ENCODE results near the gene ATP10B. TPM values are rescaled to one million over a fixed set of nuclear protein-coding genes. Genes with fewer than 3 reads are reported as not detected.

ATP10B gene
- total RNA-seq, 1 experiment from 2014 or later = 0.24 TPM

DNA sequence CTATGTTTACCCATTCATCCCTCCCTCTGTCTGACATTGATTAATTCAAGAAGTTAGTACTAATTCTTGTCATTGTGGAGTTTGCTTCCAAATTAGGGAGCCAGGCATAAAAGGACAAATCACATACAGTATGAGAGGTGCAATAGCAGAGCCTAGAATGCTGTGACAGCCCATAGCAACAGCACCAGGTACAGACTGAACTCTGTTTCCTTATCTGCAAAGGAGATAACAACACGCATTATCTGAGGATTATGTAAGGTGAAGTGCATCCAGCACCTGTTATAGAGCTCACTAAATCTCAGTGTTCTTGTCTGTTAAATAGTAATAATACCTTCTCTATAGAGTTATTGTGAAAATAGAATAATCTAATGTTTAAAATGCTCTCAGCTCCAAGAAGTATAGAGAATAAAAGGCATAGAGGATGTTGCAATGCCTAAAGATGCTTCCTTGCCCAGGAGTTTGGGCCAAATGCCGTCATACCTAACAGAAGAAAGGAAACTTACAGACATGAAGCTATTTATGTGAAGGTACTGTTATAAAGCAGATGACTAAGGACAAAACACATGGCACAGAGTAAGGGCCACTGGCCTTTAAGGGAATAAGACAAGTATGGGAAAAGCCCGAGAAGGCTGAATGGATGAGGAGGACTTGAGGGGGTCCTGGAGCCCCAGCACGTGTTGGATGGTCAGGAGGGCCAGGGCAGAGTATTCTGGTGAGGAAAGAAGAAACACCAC, 214.5 kb downstream of the ATP10B start:
- DNase-seq (ENCODE audit: low read depth) = no peak

- DNase-seq (ENCODE audit: low read depth) = no peak
Measured at GRCh38 chr5:160635663-160636062, 216.3 kb downstream of the ATP10B start.

GRCh38 chr5:160635046-160635445, 217.0 kb downstream of the ATP10B start:
- no peak for DNase-seq (ENCODE audit: low read depth)

DNA sequence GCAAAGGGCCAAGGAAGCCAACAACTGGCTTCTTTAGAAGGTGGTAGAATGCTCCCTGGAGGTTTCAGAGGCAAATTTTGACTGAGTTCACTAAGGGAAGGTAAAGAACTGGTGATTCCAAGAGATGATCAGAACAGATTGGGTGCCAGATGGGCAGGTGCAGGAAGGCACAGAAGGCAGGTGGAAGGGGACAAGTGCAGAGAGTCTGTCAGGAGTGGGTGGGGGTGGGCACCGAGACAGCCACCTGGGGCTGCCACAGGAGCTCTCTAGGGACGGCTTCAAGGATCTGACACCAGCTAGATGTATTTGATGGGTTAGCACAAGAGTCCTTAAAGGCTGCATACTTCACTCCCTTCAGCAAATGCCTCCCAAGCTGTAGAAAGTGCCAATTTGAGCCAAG, 223.0 kb downstream of the ATP10B start:
- DNase-seq (ENCODE audit: low read depth) = no peak

DNA sequence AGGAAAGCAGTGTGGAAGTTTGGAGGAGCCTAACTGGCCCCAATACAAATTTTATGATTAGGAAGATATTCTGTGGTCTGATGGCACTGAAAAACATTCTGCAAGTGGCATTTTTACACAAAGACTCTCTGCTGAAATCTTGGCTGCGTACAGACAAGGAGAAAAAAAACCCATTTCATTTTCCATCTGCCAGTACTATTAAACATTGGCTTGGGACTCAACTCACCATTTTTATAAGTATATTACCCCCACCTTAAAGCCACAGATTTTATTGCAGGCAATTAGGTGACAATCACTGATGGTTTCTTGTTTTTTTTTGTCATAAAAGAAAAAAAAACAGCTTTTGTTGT, 223.4 kb downstream of the ATP10B start:
- no peak for DNase-seq (ENCODE audit: low read depth)

DNA sequence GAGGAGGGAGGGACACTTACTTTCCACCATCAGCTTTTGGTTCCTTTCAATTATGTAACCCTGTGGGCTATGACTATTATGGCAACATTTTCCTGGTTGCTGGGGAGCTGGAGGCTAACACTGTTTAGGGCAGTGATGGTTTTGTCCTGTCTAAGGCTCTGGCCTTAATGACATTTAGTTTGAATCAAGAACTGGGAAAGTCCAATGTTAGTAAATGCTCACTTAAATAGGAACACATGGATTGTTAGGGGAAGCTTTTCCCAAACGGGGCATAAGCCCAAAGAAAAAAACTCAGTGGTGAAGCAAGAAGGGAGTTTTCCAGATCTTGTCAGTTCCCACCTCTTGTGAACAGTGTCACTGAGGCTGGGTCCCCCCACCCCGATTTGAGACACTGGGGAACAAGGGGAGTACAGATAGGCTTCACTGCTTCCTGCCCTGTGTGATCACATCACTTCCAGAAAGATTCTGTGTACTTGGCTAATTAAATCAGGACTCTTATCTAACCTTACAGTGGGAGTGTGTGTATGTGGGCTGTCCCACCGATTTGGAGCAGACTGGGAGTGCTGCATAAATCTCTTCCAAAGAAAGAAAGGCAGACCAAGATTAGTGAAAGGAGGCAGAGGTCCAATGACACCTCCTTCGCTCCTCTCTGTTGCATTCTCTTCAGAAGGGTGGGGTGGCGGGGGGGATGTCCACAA, 223.9 kb downstream of the ATP10B start:
- DNase-seq (ENCODE audit: low read depth) = no peak

DNA sequence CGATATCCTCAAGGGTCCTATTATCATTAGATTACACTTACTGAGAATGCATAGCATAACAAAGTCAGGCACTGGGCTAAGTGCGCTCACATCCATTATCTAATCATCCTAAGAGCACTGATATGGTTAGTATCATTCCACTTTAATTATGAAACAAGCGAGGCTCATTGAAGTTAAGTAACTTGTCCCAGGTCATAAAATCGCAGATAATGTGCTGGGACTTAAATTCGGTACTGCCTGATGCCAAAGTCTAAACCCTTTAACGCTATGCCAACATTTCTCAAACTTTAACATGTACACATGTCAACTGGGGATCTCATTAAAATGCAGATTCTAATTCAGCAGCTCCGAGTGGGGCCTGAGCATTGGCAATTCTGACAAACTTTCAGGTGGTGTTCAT, 225.7 kb downstream of the ATP10B start:
- no peak for DNase-seq (ENCODE audit: low read depth)

- no peak for DNase-seq (ENCODE audit: low read depth)
Measured at GRCh38 chr5:160621526-160621925, 230.5 kb downstream of the ATP10B start.

- no peak for DNase-seq (ENCODE audit: low read depth)
Measured at GRCh38 chr5:160620401-160620800, 231.6 kb downstream of the ATP10B start.

DNA sequence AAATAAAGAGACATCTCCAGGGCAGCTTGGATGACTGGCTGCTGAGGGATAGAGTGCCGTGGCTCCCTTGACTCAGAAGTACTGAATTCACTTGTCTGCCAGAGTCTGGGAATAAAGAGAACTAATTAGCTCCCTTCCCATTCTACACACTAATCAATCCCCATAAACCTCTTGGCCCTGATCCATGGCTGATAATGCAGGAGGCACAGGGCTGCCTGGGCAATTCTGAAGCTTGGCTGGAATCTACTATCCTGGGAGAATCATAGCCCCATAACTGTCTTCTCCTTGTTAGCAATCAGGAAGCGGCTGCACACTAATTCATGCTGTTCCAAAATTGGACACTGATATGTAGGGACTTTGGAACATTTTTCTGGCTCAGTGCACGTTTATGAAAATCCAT, 232.6 kb downstream of the ATP10B start:
- no peak for DNase-seq (ENCODE audit: low read depth)

GRCh38 chr5:160618286-160618685, 233.7 kb downstream of the ATP10B start:
- no peak for DNase-seq (ENCODE audit: low read depth)

DNA sequence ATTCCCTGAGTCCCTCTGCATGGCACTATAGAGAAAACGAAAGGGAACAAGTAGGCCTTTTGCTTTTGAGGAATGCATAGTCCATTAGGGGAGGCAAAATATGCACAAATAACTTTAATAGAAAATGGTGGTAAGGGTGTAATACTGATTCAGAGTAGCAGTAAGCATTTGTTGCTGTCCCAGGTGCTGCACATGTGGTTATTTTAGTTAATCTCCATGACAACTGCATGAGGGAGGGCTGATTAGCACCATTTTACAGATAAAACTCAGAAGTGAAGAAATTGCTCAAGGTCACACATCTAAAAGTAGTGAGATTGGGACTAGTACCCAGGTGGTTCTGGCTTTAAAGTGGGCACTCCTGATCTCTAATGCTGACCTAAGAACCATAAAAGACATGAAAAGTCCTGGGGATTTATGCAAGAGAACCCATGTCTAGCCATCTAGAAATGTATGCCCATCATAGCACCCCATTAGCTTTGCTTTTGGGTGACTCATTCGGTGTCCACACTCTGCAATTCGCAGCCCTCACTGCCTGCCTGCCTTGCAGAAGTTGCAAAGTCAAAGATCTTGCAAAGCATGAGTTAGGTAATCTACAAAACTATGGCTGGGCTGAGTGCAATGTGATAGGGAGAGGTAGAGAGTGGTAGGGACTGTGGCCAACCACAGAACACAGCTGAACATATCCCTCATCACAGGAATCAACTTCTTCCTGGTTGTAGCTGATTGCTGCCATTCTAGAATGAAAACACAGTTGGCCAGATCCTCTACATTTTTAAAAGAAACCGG, 235.1 kb downstream of the ATP10B start:
- no peak for DNase-seq (ENCODE audit: low read depth)

GRCh38 chr5:160614136-160614535, 237.9 kb downstream of the ATP10B start:
- DNase-seq (ENCODE audit: low read depth) = no peak

GRCh38 chr5:160605266-160605665, 246.7 kb downstream of the ATP10B start:
- DNase-seq (ENCODE audit: low read depth) = no peak

DNA sequence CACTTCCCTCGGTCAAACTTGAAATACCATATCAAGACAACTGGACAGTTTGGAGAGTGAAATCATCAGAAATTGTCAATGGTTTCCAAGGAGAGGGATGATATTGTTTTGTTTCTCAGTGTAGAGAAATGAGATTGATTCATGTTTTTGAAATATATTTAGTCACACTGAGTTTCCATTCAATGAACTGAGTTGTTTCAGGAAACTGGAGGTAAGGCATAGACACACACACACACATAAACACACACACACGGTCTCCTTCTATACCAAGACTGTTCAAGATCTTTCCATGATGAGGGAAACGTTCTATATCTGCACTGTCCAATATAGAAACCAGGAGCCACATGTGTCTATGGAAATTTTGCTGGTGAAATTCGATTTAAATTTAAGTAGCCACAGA, 247.5 kb downstream of the ATP10B start:
- DNase-seq (ENCODE audit: low read depth) = no peak

GRCh38 chr5:160602744-160603143, 249.3 kb downstream of the ATP10B start:
- DNase-seq (ENCODE audit: low read depth) = no peak

GRCh38 chr5:160601046-160601445, 251.0 kb downstream of the ATP10B start:
- no peak for DNase-seq (ENCODE audit: low read depth)

- no peak for DNase-seq (ENCODE audit: low read depth)
Measured at GRCh38 chr5:160573318-160573717, 278.7 kb downstream of the ATP10B start.

- DNase-seq (ENCODE audit: low read depth) = no peak
Measured at GRCh38 chr5:160567031-160567705, 284.8 kb downstream of the ATP10B start.

GRCh38 chr5:160565376-160565775, 286.6 kb downstream of the ATP10B start:
- peak; percentile 22 for DNase-seq (ENCODE audit: low read depth)

DNA sequence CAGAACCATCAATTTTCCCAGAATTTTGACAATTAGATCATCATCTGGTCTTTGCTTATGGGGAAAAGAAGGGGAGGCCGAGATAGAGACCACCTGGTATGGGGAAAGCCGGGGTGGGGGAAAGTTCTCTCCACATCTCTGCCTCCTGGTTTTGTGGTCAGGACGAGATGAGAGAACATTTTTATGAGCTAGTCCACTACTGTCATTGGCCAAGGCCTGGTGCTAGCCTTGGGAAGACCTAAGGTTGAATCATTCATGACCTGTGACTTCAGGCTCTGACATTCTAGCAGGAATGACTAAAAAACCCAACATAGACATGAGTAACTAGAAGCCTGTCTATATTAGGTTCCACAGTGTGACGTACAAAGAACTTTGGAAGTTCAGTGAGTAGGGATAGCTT, 295.2 kb downstream of the ATP10B start:
- DNase-seq (ENCODE audit: low read depth) = peak; percentile 84

GRCh38 chr5:160555971-160556631, 295.9 kb downstream of the ATP10B start:
- DNase-seq (ENCODE audit: low read depth) = peak; percentile 58

All from RPMI7951 (cell line).